ENCODE measurements around the gene NGLY1.

Gene NGLY1, protein sequence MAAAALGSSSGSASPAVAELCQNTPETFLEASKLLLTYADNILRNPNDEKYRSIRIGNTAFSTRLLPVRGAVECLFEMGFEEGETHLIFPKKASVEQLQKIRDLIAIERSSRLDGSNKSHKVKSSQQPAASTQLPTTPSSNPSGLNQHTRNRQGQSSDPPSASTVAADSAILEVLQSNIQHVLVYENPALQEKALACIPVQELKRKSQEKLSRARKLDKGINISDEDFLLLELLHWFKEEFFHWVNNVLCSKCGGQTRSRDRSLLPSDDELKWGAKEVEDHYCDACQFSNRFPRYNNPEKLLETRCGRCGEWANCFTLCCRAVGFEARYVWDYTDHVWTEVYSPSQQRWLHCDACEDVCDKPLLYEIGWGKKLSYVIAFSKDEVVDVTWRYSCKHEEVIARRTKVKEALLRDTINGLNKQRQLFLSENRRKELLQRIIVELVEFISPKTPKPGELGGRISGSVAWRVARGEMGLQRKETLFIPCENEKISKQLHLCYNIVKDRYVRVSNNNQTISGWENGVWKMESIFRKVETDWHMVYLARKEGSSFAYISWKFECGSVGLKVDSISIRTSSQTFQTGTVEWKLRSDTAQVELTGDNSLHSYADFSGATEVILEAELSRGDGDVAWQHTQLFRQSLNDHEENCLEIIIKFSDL

DNA sequence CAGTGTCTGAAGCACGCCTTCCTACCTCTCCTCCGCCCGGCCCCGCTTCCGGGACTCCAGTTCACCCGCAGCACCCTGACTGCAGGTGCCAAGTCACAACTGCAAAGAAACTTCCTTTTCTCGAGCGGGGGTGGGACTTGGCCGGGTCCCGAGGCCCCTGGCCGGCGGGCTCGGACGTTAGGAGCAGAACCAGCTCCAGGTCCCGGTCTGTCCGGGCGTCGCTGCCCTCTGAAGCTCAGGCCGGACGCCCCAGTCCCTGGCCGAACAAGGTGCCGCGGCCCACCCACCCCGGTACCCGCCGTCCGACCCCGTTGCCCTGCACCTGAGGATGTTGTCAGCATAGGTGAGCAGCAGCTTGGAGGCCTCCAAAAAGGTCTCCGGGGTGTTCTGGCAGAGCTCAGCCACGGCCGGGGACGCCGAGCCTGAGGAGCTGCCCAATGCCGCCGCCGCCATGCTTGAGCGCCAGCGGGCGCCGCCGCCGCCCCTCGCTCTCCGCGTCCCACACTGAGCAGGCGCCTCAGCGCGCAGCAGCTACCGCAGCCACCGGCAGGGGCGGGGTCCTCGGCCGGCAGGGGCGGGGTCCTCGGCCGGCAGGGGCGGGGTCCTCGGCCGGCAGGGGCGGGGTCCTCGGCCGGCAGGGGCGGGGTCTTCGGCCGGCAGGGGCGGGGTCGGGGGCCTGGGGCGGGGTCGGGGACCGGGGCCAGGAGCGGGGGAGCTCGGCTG lies at the start of gene NGLY1:
Gene NGLY1 (minus strand): TSS at position 506 of the 723 bp plus-strand sequence. CDS start 53 bp downstream, at position 453.
- peak; percentile 47 for DNase-seq (ENCODE audit: low read depth)

DNA sequence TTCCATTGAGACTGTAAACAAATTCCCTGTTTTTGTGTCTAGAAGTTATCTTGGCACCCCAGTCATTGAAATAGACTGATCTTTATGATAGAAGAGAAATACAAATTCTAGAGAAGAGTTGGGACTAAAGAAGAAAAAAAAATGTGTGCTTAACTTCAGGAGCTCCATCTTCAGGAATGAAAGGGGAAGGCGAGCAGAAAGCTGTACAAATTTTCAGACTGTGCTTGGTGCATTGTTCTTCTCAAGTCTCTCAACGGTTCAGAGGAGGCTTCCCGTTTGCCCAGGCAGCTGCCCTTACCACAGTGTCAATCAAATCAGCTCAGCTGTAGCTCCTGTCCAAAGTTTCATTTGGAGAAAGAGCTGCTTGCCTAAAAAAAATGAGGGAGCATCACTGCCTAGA lies 48.3 kb upstream of the NGLY1 start:
- DNase-seq (ENCODE audit: low read depth): no peak

DNA sequence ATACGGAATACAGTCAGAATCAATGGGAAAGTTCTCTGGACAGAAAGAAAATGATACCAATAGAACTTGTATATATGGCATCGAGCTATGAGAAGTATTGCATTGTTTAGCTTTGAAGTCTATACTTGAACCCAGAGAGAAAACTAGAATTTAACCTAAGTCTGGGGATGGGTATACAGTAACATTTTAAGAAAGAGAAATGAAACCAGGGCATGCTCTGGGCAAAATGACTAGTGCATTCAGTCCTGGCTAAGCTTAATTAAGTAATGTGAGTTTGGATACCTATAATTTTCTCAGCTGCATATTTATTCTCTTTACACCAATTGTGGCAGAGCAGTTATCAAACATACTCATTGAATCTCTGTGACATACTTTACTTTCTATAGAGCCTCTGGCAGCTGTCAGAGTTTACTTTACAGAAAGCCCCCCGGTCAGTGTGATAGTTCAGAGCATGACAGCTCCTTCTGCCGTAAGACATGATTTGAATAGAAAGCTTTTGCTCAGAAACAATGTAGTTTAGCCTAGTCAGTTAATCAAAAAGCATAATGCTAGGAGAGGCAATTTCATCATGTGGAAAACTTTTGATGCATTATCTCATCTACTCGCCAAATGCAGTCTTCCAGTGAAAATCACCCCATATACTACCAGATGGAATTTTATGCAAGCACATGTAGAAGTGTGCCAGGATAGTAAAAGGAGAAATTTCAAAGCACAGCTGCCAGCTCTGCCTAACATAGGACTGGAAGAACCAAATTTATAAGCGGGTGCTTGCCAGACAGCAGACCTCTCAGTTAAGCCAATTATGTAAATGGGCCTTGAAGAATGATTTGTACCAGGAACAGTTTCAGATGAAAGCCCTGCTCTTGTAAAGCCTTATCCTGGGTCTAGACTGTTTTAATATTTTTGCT lies 47.4 kb upstream of the NGLY1 start:
- no peak for DNase-seq (ENCODE audit: low read depth)

DNA sequence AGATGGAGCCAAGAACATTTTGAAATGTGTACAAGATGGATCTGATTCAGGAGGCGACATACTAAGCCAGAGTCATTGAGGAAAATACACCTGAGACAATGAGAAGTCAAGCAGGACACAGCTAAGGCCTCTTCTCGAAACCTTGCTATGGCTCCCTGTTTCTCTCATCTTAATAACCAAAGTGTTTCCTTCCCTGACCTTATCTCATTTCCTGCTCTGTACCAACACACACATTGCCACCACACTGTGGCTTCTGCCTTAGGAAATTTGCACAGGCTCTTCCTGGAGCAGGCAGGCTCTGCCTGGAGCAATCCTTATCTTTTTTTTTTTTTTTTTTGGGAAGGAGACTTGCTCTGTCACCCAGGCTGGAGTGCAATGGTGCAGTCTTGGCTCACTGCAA lies 43.3 kb upstream of the NGLY1 start:
- DNase-seq (ENCODE audit: low read depth): no peak

DNA sequence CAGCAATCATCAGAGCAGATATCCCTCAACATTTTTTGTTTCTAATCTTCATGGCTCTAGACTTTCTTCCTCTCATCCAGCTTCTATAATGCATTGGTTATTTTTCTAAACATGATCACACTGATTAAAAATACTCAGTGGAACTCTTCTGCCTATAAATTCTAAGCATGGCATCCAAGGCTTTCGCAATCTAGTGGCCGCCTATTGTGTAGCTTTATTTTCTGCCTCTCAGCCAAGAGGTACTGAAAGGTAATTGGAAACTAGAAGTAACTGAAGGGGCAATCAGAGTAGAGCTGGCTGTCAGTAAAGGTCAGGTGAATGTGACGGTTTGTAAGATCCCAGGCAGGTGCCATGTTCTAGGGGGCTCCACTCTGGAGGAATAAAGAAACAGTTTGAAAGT lies 40.1 kb upstream of the NGLY1 start:
- no peak for DNase-seq (ENCODE audit: low read depth)

DNA sequence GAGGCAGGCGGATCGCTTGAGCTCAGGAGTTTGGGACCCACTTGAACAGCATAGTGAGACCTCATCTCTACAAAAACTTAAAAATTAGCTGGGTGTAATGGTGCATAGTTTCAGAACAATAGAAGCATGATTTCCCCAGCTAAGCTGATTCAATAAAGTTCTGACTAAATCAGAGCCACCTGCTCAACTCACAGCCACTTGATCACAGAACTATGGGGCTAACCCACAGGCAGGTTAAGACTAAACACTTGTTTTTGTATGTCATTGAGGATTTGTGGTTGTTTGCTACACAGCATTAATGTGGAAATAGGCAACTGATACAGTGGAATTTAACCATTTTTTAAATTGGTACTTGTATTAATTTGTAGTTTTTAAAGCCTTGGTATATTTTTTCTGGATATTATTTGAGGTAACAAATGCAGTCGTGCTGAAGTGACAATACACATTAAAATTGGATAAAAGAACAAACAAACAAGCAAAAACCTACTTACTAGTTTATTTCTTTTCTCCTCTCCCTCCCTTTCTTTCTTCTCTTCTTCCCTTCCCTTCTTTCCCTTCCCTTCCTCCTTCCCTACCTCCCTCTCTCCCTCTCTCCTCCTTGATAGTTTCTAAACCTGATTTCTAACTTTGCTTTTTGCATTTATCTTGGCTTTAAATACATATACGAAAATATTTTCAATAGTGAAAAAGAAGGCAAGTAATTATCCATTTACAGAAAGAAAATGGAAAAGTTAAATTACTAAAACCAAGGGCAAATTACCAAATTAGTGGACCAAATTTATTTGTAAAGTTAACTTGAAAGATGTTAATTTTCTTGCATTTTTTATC lies 38.7 kb upstream of the NGLY1 start:
- no peak for DNase-seq (ENCODE audit: low read depth)

DNA sequence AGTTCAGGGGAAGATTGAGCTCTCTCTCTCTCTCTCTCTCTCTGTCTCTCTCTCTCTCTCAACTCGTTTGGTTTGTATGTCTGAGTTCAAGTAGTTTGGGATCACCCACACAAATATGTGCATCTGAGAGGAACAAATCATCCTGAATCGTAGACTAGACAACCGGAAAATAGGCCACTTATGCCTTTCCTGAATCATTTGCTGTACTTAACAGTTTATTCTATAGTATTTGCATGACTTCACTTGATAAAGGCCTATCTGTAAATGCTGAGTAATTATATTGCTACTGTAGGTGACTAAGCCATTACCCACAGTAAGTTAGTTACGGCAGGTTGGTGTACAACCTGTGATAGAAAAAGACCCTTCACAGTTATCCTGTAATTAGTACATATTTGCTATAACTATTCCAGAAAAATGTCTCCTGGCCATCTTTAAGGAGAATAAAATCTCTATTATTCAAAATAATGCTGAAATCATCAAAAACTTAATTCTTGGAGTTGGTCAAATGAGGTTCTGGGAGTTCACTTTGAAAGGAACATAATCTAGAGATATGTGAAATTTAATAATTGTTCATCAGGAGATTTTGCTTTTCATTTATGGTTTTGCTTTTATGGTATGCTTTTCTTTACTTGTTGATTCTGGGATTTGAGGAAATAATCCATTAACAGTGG lies 37.7 kb upstream of the NGLY1 start:
- no peak for DNase-seq (ENCODE audit: low read depth)

DNA sequence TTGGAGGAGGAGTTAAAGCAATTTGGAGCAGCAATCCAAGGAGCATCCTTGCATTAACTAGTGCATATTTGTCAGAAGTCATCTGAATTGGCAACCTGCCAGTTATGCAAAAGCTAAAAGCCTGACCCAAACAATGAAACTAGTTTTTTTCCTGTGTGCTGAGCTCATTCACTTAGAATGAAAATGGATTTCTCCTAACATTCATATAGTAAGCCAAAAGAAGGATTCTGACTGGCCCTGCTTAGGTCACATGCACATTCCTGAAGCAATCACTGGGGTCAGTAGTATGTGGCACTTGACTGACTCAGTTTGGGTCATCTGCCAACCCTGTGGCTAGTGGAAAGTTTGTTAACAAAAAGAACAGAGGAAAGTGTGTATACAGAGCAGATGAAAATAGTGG lies 37.1 kb upstream of the NGLY1 start:
- DNase-seq (ENCODE audit: low read depth): no peak

DNA sequence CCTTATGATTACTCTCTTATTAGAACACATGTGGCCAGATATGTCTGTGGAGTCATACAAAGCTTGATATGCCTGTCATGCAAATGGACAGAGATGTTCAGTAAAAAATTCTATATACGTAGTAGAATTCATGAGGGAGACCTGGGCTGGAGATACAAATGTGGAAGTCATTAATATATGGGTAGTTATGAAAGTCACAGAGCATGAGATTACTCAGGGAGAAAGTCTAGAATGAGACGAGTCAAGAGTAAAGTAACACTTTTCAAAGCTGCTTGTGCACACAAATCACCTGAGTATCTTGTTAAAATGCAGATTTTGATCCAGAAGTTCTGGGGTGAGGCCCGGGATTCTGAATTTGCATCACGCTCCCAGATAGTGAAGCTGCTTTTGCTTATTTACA lies 35.1 kb upstream of the NGLY1 start:
- no peak for DNase-seq (ENCODE audit: low read depth)

DNA sequence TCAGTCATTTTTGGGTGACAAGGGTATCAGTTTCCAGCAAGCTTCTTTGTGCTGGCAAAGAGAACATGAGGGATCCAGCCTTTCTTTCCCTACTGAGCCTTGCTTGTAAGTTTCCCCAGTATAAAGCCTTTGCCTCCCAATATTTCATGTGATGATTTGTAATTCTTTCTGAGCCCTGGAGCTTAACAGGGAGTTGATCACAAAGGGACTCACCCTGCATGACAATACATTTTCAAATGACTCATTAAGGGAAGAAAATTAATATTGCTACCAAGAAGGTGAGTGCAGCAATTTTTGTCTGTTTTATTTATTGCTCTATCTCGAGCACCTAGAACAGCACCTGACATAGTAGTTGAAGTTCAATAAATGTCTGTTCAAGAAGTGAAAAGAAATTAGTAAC lies 34.4 kb upstream of the NGLY1 start:
- no peak for DNase-seq (ENCODE audit: low read depth)

DNA sequence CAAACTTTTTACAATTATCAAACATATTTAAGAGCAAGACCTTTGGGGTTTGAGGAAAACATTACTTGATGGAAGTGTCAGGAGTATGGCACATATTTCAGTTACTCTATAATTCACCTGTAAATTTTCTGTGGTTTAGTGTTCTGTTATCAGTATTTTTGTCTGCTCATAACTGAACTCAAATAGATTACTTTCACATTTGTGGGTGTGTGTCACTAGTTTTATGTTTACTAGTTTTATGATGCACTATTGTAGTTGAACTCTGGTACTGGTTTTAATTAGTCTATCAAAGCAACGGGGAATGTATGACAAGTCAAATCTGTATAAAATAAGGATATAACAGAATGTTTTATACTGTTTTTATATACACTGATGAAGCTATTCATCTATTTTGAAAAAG lies 33.9 kb upstream of the NGLY1 start:
- DNase-seq (ENCODE audit: low read depth): no peak

DNA sequence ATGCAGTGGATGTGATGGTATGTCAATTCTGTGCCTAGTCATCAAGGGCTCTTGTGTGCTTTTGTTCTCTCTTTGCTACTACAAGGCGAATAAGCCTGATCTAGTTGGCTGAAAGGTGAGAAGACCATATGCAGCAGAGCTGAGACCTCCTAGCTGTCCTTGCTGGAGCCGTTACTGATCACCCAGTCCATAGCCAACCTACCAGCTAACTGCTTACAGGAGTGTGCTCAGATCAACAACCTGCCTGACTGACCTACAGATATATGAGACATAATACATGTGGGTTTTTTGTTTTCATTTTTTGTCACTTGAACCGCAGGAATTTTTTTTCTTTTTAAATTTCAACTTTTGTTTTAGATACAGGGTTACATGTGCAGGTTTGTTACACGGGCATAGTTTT lies 29.4 kb upstream of the NGLY1 start:
- DNase-seq (ENCODE audit: low read depth): no peak

DNA sequence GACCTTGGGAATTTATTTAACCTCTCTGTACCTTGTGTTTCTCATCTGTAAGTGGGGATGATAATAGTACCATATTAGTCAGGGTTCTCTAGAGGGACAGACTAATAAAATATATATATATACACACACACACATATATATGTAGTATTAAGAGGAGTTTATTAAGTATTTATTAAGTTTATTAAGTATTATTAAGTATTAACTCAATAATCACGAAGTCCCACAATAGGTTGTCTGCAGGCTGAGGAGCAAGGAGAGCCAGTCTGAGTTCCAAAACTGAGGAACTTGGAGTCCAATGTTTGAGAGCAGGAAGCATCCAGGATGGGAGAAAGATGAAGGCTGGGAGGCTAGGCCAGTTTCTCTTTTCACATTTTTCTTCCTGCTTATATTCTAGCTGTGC lies 21.4 kb upstream of the NGLY1 start:
- no peak for DNase-seq (ENCODE audit: low read depth)

DNA sequence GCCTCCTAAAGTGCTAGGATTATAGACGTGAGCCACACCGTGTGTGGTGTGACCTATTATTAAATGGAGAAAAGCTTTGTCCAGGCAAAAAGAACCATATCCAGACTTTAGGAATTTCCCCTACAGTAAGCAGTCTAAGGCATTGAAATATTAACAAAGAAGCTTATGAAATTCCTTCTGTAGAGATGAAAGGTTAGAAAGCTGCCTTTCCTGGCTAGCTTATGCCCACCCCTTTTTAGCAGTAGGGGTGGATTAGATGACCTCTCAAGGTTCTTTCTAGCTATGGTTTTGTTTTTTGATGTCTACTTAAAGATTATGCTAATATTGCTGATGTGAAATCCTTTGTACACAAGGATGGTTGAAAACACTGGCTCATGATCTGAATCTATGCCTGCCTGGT lies 20.6 kb upstream of the NGLY1 start:
- DNase-seq (ENCODE audit: low read depth): no peak

DNA sequence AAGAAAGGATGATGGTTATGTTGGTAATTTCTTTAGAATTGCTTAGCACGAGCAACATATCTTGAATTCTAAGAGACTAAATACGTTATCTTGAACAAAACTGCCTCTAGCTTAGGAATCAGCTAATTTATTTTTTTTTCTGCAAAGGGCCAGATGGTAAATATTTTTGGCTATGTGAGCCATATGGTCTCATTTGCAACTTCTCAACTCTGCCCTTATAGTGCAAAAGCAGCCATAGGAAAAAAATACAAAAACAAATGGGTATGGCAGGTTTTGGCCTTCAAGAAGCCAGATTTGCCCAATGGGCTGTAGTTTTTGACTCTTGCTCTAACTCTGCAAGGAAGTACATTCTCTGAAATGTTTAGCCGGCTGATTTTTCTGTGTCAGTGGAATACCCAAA lies 18.5 kb upstream of the NGLY1 start:
- DNase-seq (ENCODE audit: low read depth): no peak

DNA sequence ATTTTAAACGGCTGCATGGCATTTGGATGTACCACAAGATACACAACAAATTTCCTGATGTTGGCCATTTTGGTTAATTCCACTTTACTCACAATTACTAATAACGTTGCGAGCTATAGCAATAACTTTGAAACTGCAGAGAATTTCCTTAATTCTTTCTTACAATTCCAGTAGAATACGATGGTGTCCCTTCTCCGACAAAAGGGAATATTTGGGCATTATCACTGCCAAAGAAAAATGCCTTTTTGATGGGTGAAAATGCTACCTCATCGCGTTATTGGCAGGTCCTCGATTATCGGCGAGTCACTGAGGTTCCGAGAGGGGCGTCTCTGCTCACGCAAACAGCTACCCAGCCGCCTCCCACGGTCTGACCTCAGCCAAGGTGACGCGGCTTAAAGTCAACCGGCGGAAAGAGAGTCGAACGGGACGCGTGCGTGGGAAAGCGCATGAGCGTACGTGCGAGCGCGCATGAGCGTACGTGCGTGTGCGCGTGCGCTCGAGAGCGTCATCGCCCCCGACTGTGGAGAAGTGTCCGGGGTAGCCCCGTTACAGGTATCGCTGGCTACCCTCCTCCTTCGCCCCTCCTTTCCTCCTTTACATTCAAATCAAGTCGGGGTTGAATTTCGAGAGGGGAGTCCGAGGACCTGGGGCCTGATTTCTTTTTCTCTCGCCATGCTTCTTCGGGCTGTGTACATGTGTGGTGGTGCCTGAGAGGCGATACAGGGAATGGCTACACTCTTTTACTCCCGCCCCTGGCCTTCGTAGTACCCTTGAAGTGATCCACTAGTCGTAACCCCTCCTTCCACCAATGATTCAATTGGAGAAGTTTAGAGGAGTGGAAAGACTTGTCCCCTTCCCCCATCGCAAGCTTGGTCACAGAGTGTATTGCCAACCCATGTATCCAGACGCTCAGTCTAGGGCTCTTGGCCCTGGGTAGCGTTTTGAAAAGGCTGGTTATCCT lies 6.6 kb upstream of the NGLY1 start, which contains the start of gene OXSM:
Gene OXSM (plus strand): TSS at position 495 of the 961 bp plus-strand sequence. CDS start 931 bp downstream, outside the sequence.
- peak; percentile 75 for DNase-seq (ENCODE audit: low read depth)

DNA sequence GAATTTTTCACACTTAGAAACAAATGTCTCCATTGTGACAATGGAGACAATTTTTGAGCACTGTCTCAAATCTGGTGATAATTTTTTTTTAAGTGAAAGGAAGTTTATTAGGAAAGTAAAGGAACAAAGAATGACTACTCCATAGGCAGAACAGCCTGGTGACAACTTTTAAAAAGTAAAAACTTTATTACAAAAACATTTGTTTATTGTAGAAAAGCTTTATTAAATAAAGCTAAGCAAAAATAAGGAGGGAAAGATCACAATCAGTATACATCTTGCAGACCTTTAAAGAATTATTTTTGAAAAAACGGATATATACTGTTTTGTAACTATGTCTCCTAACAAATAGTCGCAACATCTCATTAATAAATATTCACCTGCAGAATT lies 6.0 kb upstream of the NGLY1 start:
- no peak for DNase-seq (ENCODE audit: low read depth)

DNA sequence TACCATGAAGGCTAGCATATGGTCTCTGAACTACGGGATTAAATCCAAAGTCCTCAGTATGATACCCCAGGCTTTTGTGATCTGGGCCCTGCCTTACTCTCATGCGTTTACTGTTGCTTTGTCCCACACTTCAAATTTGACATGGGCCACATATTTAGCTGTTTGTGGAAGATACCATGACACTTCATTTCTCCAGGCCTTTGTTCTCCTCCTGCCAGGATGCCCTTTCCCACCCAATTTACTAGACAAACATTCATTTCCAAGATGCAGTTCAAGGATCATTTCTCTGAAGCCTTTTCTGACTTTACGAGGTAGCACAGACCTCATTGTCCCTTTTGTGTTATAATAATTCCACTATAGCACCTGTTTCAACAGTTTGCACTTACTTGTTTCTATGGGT lies 4.4 kb upstream of the NGLY1 start:
- DNase-seq (ENCODE audit: low read depth): no peak

DNA sequence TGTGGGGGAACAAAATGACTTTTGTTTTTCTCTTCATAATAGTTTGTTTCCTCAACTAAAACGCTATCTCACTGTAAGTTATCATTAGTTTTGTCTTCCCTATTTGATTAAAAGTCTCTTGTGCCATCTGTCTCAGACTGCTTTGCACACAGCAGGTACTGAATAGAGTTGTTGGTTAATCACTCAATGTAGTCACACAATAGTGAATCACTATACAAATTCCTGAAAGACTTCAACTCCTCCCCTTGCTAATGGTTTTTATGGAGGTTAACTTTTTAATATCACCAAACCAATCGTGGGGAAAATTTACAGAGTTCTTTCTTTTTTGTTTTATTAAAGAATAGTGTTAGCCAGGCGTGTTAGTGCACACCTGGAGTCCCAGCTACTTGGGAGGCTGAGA lies 2.6 kb upstream of the NGLY1 start:
- DNase-seq (ENCODE audit: low read depth): no peak
